Hematopoietic multipotent progenitor cell (in vitro differentiated cells): Measurements from ENCODE around the gene EIF4G2. TPM values are rescaled to one million over a fixed set of nuclear protein-coding genes. Genes with fewer than 3 reads are reported as not detected.
A peak's percentile ranks its signal among the peaks of the same experiment; 100 is the strongest.
"Not testable (repeated sequence)": the region's sequence is repeated elsewhere in the genome, so short reads cannot be mapped to it uniquely, and the experiment has no call there.

Source experiments
- DNase-seq, 3 donors: peaks; one replicate each; pipeline ENCODE4 v3.0.0-alpha.2; 2011 to 2015; ENCODE audit warnings: low read depth in 2 of 3, low spot score in 2 of 3
- total RNA-seq: library from RNA; depleted of rRNA; stranded (reverse); fragments of >200 nt; gene quantifications from one replicate; pipeline ENCODE4 v1.2.3, GENCODE V29; 2012

Gene EIF4G2
- 309 TPM for total RNA-seq

GRCh38 chr11:10808553-10809372, at the start of gene EIF4G2:
Gene EIF4G2 (minus strand): TSS chr11:10808926.
- DNase-seq: peak; percentile 98 to 99 (median 98)

DNA sequence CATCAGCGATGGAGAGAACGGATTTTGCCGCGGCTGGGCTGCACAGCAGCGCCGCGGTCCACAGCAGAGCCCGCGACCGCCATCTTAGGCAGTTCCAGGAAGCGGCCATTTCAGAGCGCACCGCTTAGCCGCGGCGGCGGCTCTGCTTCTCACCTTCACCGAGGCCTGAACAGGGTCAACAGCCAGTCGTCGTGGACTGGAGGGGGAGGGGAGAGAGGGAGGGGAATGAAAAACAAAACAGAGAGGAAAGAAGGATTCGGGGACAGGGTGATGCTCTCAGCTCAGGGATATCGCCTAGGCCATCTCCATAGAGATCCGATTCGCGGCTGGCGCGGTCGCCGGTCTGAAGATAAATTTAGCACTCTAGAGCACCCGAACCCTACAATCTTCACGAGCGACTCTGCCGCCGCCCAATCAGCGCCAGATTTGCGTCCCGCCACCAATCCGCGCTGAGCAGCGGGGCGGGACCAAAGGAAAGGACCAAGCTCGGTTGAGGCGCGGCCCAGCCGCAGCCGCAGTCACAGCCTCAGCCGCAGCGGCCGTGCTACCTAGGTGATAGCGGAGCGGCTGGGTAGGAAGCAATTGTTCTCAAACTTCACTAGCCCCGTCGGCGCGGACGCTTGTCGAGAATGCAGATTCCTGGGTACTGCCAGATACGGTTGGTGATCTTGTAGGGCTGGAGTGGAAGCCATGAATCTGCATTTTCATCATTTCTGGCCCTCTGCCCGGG, 49.1 kb upstream of the EIF4G2 start, which contains the start of gene ZBED5:
TSS of gene ZBED5 (minus strand) at position 345 of the 730 bp plus-strand sequence. CDS start 3,108 bp downstream, outside the sequence.
- peak; percentile 92 to 98 (median 97) for DNase-seq

DNA sequence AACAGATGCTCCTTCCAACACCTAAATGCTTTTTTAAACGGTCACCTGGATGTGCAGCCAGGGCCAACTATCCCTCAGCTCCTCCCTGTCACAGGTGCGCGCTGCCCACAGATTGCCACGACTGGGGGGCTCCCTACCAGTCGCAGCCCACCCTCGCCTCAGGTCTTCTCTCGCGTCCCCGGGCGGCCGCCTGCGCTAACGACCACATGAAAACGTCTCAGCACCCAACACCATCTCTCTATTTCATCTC, 48.7 kb upstream of the EIF4G2 start:
- no peak for DNase-seq

DNA sequence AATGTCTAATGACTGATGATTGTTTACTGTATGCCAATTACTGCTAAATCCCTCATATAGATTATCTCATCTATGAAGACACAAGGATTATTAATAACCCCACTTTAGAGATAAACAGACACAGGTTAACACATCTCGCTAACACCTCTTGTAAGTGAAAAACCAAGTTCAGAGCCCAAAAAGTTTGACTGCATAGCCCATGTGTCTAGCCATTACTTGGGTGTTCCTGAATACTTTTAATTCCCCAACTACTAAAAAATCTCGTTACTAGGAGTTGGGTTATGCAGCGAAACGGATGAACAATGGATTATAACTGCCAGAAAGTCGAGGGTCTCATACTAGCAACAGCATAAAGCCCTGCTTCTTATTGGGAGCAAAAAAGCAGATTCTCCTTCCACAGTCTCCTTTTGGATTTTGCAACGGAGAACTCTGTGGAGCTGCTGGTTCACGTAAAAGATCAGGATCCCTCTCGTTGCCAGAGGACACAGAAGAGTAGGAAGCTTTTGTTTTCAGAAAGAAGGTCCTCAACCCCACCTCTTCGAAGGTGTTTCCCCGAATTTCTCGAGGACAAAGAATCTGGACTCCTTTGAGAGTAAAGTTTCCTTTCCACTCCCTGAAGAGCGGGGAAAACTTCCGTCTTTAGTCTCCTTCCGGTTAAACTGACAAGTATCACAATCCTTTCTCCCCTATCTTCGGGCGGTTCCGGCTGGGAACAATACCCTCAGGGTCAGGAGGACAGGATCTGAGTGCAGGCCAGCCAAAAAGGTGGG, 48.1 kb upstream of the EIF4G2 start:
- peak in 2 of 3 donors; percentile 26 to 33 for DNase-seq

DNA sequence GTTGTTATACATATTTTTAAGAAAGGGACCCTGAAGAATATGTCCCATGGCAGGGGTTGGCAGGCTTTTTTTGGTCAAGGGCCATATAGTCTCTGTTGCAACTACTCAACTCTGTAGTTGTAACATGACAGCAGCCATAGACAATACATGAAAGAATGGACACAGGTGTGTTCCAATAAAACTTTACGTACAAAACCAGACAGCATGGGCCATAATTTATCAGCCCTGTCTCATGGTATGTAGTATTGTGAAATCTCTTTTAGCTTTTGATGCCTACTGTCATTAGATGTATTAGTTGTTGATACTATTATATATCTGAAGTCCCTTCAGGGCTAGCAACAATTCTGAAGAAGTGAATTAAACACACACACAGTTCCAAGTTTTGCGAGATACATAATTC, 46.6 kb upstream of the EIF4G2 start:
- DNase-seq: no peak

DNA sequence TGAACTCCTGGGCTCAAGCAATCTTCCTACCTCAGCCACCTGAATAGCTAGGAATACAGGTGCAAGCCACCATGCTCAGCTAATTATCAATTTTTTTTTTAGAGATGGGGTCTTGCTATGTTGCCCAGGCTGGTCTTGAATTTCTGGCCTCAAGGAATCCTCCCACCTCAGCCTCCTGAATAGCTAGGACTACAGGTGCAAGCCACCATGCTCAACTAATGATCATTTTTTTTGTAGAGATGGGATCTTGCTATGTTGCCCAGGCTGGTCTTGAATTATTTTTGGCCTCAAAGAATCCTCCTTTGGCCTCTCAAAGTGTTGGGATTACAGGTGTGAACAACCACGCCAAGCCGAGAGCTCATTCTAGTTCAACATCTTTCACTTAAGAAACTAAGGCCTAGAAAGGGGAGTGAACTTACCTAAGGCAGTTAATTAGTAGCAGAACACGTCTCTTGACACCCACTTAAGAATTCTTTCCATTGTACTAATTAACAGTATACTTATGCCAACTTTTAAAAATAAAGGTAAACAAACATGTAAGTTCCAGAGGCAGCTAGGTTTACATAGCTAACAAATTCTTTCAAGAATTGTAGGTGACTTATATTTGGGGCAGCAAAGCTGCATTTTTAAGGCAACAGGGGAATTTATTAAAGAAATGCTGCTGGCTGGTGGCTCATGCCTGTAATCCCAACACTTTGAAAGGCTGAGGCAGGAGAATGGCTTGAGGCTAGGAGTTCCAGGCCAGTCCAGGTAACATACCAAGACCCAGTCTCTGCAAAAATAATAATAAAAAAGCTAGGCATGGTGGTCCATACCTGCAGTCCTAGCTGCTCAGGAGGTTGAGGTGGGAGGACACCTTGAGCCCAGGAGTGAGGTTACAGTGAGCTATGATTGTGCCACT, 39.5 kb upstream of the EIF4G2 start:
- no peak for DNase-seq

GRCh38 chr11:10846660-10847059, 37.9 kb upstream of the EIF4G2 start:
- DNase-seq: no peak

- no peak for DNase-seq
These were observed 36.9 kb upstream of the EIF4G2 start for GRCh38 chr11:10845589-10845988.

GRCh38 chr11:10844796-10845195, 36.1 kb upstream of the EIF4G2 start:
- no peak for DNase-seq

DNA sequence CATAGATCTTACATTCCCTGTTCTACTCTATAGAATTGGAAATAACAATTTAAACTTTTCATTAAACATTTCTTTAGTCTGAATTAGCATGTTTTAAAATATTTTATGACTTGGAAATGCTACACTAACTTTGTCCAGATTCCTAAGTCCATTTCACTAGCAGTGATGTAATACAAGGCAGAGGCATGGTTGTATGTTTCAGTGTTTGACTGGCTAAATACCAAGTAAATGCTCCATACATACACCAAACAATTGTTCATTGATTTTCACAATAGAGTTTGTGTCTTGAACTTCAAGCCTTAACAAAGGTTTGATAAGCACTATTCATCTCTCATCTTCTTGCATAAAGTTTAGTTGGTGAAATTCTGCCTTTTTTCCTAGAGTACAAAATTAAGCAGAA, 35.6 kb upstream of the EIF4G2 start:
- no peak for DNase-seq

- no peak for DNase-seq
These were observed 30.2 kb upstream of the EIF4G2 start for GRCh38 chr11:10838881-10839280.

DNA sequence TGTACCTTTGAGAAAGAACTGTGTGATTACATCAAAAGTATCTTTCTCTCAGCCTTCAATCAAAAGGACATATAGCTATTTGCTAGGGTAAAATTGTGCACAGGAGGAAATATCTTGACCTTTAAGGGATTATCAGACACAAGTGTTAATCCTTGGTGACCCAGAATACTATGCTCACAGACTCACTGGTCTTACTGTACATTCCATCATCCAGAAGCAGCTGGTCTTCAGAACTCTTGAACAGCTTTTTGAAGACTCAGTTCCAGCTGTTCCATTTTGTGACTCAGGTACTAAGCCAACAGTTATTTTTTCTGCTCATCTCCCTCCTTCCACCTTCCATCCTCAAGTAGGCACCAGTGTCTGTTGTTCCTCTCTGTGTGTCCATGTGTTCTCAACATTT, 29.4 kb upstream of the EIF4G2 start:
- DNase-seq: no peak

DNA sequence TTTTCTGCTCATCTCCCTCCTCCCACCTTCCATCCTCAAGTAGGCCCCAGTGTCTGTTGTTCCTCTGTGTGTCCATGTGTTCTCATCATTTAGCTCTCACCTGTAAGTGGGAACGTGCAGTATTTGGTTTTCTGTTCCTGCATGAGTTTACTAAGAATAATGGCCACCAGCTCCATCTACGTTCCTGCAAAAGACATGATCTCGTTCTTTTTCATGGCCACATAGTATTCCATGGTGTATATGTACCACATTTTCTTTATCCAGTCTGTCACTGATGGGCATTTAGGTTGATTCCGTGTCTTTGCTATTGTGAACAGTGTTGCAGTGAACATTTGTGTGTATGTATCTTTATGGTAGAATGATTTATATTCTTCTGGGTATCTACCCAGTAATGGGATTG, 28.2 kb upstream of the EIF4G2 start:
- DNase-seq: not testable (repeated sequence)

DNA sequence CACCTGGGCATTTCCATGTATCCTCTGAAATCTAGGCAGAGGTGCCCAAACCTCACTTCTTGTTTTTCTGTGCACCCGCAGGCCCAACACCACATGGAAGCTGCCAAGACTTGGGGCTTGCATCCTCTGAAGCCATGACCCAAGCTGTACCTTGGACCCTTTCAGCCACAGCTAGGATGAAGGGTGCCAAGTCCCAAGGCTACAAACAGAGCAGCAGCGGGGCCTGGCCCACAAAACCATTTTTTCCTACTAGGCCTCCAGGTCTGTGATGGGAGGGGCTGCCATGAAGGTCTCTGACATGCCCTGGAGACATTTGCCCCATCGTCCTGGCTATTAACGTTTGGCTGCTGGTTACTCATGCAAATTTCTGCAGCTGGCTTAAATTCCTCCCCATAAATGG, 20.4 kb upstream of the EIF4G2 start:
- no peak for DNase-seq

GRCh38 chr11:10828402-10828801, 19.7 kb upstream of the EIF4G2 start:
- no peak for DNase-seq

DNA sequence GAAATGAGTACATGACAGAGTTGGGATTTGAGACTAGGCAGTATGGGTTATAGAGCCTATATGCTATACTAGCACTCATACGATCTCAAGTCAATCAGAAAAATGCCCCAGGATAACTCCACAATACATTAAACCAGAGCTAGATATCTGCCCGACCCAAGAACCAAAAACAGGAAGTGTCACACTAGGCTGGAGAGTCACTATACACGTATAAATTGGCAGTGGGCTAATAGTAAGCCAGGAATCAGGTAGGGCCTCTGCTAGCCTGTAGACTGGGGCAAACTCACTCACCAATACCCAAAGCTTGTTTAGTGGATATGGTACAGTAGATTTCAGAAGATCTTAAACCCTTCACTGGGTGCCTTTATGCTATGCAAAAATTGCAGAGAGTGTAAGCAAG, 16.2 kb upstream of the EIF4G2 start:
- peak in 2 of 3 donors; percentile 26 to 62 for DNase-seq

DNA sequence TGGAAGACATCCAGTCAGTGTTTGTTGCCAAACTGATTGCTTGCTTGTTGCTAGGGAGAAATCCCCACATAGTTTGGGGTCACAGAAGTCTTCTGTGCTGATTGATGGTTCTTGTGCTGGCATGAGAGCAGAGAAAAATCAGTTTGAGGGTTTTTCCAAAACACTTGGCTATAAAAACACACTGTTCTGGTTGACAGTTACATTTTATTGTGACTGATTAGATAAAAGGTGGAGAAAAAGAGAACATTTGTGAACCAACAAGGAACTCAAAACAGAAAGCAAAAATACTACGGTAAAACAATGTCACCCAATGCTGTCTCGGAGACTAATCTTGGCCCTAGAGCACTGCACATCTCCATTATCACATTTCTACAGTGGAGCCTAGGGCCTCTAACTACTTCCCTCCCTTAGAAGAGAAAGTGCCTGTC, 14.4 kb upstream of the EIF4G2 start:
- peak in 2 of 3 donors; percentile 51 to 86 for DNase-seq

DNA sequence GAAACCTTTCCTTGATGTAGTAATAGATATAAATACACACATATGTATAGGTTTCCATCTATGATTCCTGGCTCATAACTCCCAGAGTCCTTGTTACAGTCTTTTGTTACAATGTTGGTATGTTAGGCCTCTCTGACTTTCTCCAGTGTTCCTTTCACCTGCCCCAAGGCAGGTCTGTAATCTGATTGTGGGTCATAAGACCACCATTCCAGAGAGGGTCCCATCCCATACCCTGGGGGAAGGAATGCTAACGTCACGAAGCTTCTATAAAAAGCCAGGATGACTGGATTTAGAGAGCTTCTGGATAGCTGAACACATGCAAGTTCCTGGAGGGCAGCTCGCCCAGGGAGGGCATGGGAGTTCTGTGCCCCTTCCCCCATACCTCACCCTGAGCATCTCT, 13.8 kb upstream of the EIF4G2 start:
- not testable (repeated sequence) for DNase-seq

GRCh38 chr11:10818594-10818993, 9.9 kb upstream of the EIF4G2 start:
- no peak for DNase-seq

DNA sequence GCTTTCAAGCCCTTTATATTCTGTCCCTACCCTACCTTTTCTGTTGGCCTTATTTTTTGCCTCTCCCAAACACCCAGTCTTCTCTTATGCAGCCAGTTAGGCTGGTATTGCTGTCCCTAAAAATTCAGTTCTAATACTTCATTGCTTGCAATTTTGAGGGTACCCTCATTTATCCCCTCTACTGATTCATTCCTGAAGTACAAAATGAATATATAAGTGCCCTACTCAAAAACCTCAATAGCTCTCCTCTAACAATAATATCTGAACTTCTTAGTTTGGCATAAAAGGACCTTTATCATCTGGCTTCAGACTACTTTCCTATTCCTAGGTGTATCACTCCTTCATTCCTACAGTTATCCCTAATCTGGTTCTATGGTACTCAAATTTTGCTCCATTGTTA, 5.2 kb upstream of the EIF4G2 start:
- no peak for DNase-seq
